ENCODE data around the gene PCDH15.

DNA sequence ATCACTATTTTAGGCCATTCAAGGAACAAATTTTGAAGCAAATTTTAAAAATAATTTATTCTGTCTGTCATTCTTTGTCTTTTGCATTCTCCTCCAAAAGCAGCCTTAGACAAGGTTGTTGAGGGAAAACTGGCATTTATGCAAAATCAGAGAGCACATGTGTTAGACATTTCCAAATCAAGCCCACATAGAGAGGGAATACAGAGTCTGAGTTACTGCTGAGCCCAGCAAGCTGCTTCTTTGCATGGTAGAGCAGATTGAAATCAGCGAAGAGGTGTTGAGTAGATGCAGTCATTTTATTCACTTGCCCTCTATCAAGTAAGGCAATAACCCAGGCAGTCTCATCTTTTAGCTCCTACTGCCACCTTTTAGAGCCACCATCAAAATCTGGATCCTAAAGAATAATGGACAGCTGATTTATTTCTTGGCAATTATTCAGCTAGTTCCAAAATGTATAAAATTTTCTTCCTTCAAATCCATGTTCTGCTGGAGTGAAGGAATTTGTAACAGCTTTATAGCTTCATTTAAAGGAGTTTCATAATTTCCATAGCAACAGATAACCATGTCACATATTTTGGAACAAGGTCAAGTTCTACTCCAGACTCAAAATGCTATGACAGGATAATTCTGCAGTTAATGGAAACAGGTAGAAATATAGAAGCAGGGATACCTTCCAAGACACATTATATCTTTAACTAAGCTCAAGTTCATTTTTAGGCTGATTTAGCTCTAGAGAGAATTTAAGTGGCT lies 7.3 kb upstream of the PCDH15 start:
- TF ChIP-seq GATA2 (IDR thresholded peaks at IDR 0.05; ENCODE audit: low read depth, low read length) (no peak), GATA3 (IDR thresholded peaks at IDR 0.05; ENCODE audit: low read depth, low read length) (no peak)
